Activated CD8-positive, alpha-beta memory T cell treated with anti-CD3 and anti-CD28 coated beads, Interleukin-2, amount 10 ng/mL, durations not matched to agents 7 days and 5 days (primary cell): Measurements from ENCODE around the gene CDKL2. TPM values are rescaled to one million over a fixed set of nuclear protein-coding genes. Genes with fewer than 3 reads are reported as not detected.
A peak's percentile ranks its signal among the peaks of the same experiment; 100 is the strongest.

Experiments
- ATAC-seq: fragments of 150-1000 bp; cut with Tn5 transposase; one replicate; pipeline ENCODE4 v1.10.0; 2021; ENCODE audit warnings: moderate library complexity
- CTCF ChIA-PET: fragments of 350-600 bp; sonication (Branson Sonifier 250); formaldehyde crosslinking; loops from one replicate; lab custom pipeline; 2021; ENCODE audit warnings: antibody characterized with exemption; lab: Charles Lee
- DNase-seq: peaks from one replicate; pipeline ENCODE4 v3.0.0-alpha.2; 2020
- H3K27ac Mint-ChIP-seq: one replicate; pipeline ENCODE4 v1.8.0; 2021; ENCODE audit warnings: mild to moderate bottlenecking, mixed read lengths
- H3K27me3 Mint-ChIP-seq: one replicate; pipeline ENCODE4 v1.8.0; 2021; ENCODE audit warnings: mixed read lengths
- H3K36me3 Mint-ChIP-seq: one replicate; pipeline ENCODE4 v1.8.0; 2021; ENCODE audit warnings: mild to moderate bottlenecking, mixed read lengths
- H3K4me1 Mint-ChIP-seq: one replicate; pipeline ENCODE4 v1.8.0; 2021; ENCODE audit warnings: mixed read lengths
- H3K4me3 Mint-ChIP-seq: one replicate; pipeline ENCODE4 v1.8.0; 2021; ENCODE audit warnings: mild to moderate bottlenecking, moderate library complexity, mixed read lengths
- H3K9me3 Mint-ChIP-seq: one replicate; pipeline ENCODE4 v1.8.0; 2022; ENCODE audit warnings: low read depth, mixed read lengths
- total RNA-seq, 2 experiments: library from RNA; stranded (reverse); gene quantifications; one replicate each; pipeline ENCODE4 v1.2.3, GENCODE V29; 2021

The CDKL2 gene
- total RNA-seq, 2 experiments from 2014 or later = 0.16 to 1.5 TPM

- Mint-ChIP-seq H3K9me3 (no peaks in the 10 kb centered on the region), H3K27ac (no peak overlapping the region), H3K36me3 (peaks cover 2% of the 10 kb centered on the region), H3K27me3 (no peaks in the 10 kb centered on the region), H3K4me1 (peaks cover 16% of the 10 kb centered on the region), H3K4me3 (no peak overlapping the region)
- DNase-seq = no peak
- CTCF ChIA-PET = no interaction called here
- ATAC-seq = no peak
Observed at GRCh38 chr4:75634281-75634680, 4.0 kb upstream of the CDKL2 start.

- Mint-ChIP-seq H3K27ac (no peak overlapping the region), H3K4me3 (no peak overlapping the region), H3K27me3 (no peaks in the 10 kb centered on the region), H3K9me3 (no peaks in the 10 kb centered on the region), H3K36me3 (peaks cover 2% of the 10 kb centered on the region), H3K4me1 (peaks cover 17% of the 10 kb centered on the region)
- ATAC-seq (no peak), DNase-seq (no peak)
- CTCF ChIA-PET = no interaction called here
Observed at GRCh38 chr4:75633846-75634245, 3.5 kb upstream of the CDKL2 start.

- ATAC-seq = no peak
- peak overlapping the region; percentile 73 for H3K27ac Mint-ChIP-seq
- peak overlapping the region; percentile 84 for H3K4me3 Mint-ChIP-seq
- CTCF ChIA-PET = interaction anchor here (1.5 to 2.4 kb wide), 2 partner anchors 78 to 93 kb away, joined by 3 to 10 read pairs; partner anchors contain the start of gene USO1
- peaks cover 1% of the 10 kb centered on the region for H3K27me3 Mint-ChIP-seq
- H3K4me1 Mint-ChIP-seq = peaks cover 17% of the 10 kb centered on the region
- DNase-seq = no peak
- no peaks in the 10 kb centered on the region for H3K9me3 Mint-ChIP-seq
- H3K36me3 Mint-ChIP-seq = peaks cover 2% of the 10 kb centered on the region
Observed at GRCh38 chr4:75630937-75631329, 605 bp upstream of the CDKL2 start.

- Mint-ChIP-seq H3K36me3 (peaks cover 2% of the 10 kb centered on the region), H3K27ac (peak overlapping the region; percentile 11), H3K4me3 (peak overlapping the region; percentile 28), H3K27me3 (peaks cover 5% of the 10 kb centered on the region), H3K9me3 (no peaks in the 10 kb centered on the region), H3K4me1 (peaks cover 17% of the 10 kb centered on the region)
- CTCF ChIA-PET = interaction anchor here (0.7 to 2.5 kb wide), 4 partner anchors 8 to 117 kb away, joined by 3 to 6 read pairs (median 4); partner anchors contain the start of gene USO1
- no peak for ATAC-seq
- no peak for DNase-seq
Observed at GRCh38 chr4:75629239-75629638, 1.1 kb downstream of the CDKL2 start.

- Mint-ChIP-seq H3K4me3 (no peak overlapping the region), H3K27ac (no peak overlapping the region), H3K4me1 (no peaks in the 10 kb centered on the region), H3K9me3 (no peaks in the 10 kb centered on the region), H3K36me3 (no peaks in the 10 kb centered on the region), H3K27me3 (peaks cover 5% of the 10 kb centered on the region)
- CTCF ChIA-PET = interaction anchor here (1.2 kb wide), 1 partner anchor 17 kb away, joined by 3 read pairs; no protein-coding TSS in a partner anchor
- ATAC-seq = no peak
- DNase-seq = no peak
Observed at GRCh38 chr4:75623026-75623425, 7.3 kb downstream of the CDKL2 start.

- ATAC-seq (no peak), DNase-seq (no peak)
- H3K27me3 Mint-ChIP-seq = peaks cover 5% of the 10 kb centered on the region
- CTCF ChIA-PET = no interaction called here
- H3K4me1 Mint-ChIP-seq = no peaks in the 10 kb centered on the region
- no peaks in the 10 kb centered on the region for H3K9me3 Mint-ChIP-seq
- no peak overlapping the region for H3K4me3 Mint-ChIP-seq
- peaks cover 1% of the 10 kb centered on the region for H3K36me3 Mint-ChIP-seq
- H3K27ac Mint-ChIP-seq = no peak overlapping the region
Observed at GRCh38 chr4:75621715-75622114, 8.6 kb downstream of the CDKL2 start.

- H3K4me3 Mint-ChIP-seq = no peak overlapping the region
- H3K9me3 Mint-ChIP-seq = no peaks in the 10 kb centered on the region
- H3K36me3 Mint-ChIP-seq = peaks cover 8% of the 10 kb centered on the region
- no peak overlapping the region for H3K27ac Mint-ChIP-seq
- CTCF ChIA-PET = no interaction called here
- DNase-seq (no peak), ATAC-seq (no peak)
- no peaks in the 10 kb centered on the region for H3K27me3 Mint-ChIP-seq
- peaks cover 5% of the 10 kb centered on the region for H3K4me1 Mint-ChIP-seq
Observed at GRCh38 chr4:75612306-75612705, 18.0 kb downstream of the CDKL2 start.

GRCh38 chr4:75605928-75606327, 24.4 kb downstream of the CDKL2 start:
- Mint-ChIP-seq H3K4me3 (no peak overlapping the region), H3K4me1 (peaks cover 3% of the 10 kb centered on the region), H3K9me3 (no peaks in the 10 kb centered on the region), H3K27me3 (no peaks in the 10 kb centered on the region), H3K36me3 (peaks cover 1% of the 10 kb centered on the region), H3K27ac (no peak overlapping the region)
- CTCF ChIA-PET = interaction anchor here (1.1 kb wide), 1 partner anchor 17 kb away, joined by 3 read pairs; no protein-coding TSS in a partner anchor
- DNase-seq (no peak), ATAC-seq (no peak)

GRCh38 chr4:75599647-75600046, 30.7 kb downstream of the CDKL2 start:
- DNase-seq (no peak), ATAC-seq (no peak)
- H3K27me3 Mint-ChIP-seq = no peaks in the 10 kb centered on the region
- H3K4me1 Mint-ChIP-seq = peaks cover 13% of the 10 kb centered on the region
- CTCF ChIA-PET = interaction anchor here (0.6 kb wide), 1 partner anchor 54 kb away, joined by 3 read pairs; no protein-coding TSS in a partner anchor
- H3K36me3 Mint-ChIP-seq = no peaks in the 10 kb centered on the region
- H3K9me3 Mint-ChIP-seq = no peaks in the 10 kb centered on the region
- no peak overlapping the region for H3K4me3 Mint-ChIP-seq
- H3K27ac Mint-ChIP-seq = no peak overlapping the region

GRCh38 chr4:75598390-75598789, 31.9 kb downstream of the CDKL2 start:
- Mint-ChIP-seq H3K36me3 (no peaks in the 10 kb centered on the region), H3K9me3 (no peaks in the 10 kb centered on the region), H3K4me3 (no peak overlapping the region), H3K4me1 (peaks cover 13% of the 10 kb centered on the region), H3K27ac (peak overlapping the region; percentile 62), H3K27me3 (no peaks in the 10 kb centered on the region)
- DNase-seq (no peak), ATAC-seq (peak; percentile 66)
- CTCF ChIA-PET = no interaction called here

GRCh38 chr4:75596061-75596460, 34.3 kb downstream of the CDKL2 start:
- CTCF ChIA-PET = no interaction called here
- DNase-seq (no peak), ATAC-seq (no peak)
- H3K4me3 Mint-ChIP-seq = no peak overlapping the region
- H3K27me3 Mint-ChIP-seq = no peaks in the 10 kb centered on the region
- H3K36me3 Mint-ChIP-seq = no peaks in the 10 kb centered on the region
- H3K4me1 Mint-ChIP-seq = peaks cover 13% of the 10 kb centered on the region
- no peaks in the 10 kb centered on the region for H3K9me3 Mint-ChIP-seq
- no peak overlapping the region for H3K27ac Mint-ChIP-seq

GRCh38 chr4:75593393-75593792, 36.9 kb downstream of the CDKL2 start:
- ATAC-seq (no peak), DNase-seq (no peak)
- Mint-ChIP-seq H3K27ac (no peak overlapping the region), H3K9me3 (no peaks in the 10 kb centered on the region), H3K36me3 (no peaks in the 10 kb centered on the region), H3K4me1 (peaks cover 9% of the 10 kb centered on the region), H3K27me3 (no peaks in the 10 kb centered on the region), H3K4me3 (no peak overlapping the region)
- CTCF ChIA-PET = interaction anchor here (1.3 to 1.5 kb wide), 2 partner anchors 18 to 36 kb away, joined by 3 to 4 read pairs; no protein-coding TSS in a partner anchor

- Mint-ChIP-seq H3K36me3 (no peaks in the 10 kb centered on the region), H3K27me3 (peaks cover 20% of the 10 kb centered on the region), H3K4me1 (no peaks in the 10 kb centered on the region), H3K27ac (no peak overlapping the region), H3K4me3 (no peak overlapping the region), H3K9me3 (peaks cover 2% of the 10 kb centered on the region)
- CTCF ChIA-PET = interaction anchor here (0.8 to 1.0 kb wide), 2 partner anchors 140 to 264 kb away, joined by 3 read pairs; no protein-coding TSS in a partner anchor
- no peak for ATAC-seq
- no peak for DNase-seq
Observed at GRCh38 chr4:75584067-75584466, 46.3 kb downstream of the CDKL2 start.

GRCh38 chr4:75567725-75568124, 62.6 kb downstream of the CDKL2 start:
- H3K4me3 Mint-ChIP-seq = no peak overlapping the region
- no peak overlapping the region for H3K27ac Mint-ChIP-seq
- no peak for DNase-seq
- no peaks in the 10 kb centered on the region for H3K9me3 Mint-ChIP-seq
- peaks cover 7% of the 10 kb centered on the region for H3K36me3 Mint-ChIP-seq
- peaks cover 25% of the 10 kb centered on the region for H3K27me3 Mint-ChIP-seq
- ATAC-seq = no peak
- peaks cover 18% of the 10 kb centered on the region for H3K4me1 Mint-ChIP-seq
- CTCF ChIA-PET = no interaction called here
